Ovary (tissue), 9 donors: Measurements from ENCODE around the gene PHF2. TPM values are rescaled to one million over a fixed set of nuclear protein-coding genes. Genes with fewer than 3 reads are reported as not detected.
A peak's percentile ranks its signal among the peaks of the same experiment; 100 is the strongest.

Experiments used
- DNase-seq, 5 donors: peaks; one replicate each; pipeline ENCODE4 v3.0.0-alpha.2; 2019 to 2020
- H3K27ac ChIP-seq, 2 donors: fragments of 200-600 bp; one replicate each; pipeline versions ENCODE4 v1.5.1 to v1.8.0; 2019 to 2022
- H3K27me3 ChIP-seq: fragments of 200-600 bp; one replicate; pipeline ENCODE4 v1.8.0; 2022
- H3K36me3 ChIP-seq: fragments of 200-600 bp; sonication (generic); one replicate; pipeline ENCODE4 v1.5.1; 2019
- H3K4me1 ChIP-seq: one replicate; pipeline ENCODE4 v1.8.1; 2013; ENCODE audit warnings: mild to moderate bottlenecking, moderate library complexity; ENCODE audit not compliant: insufficient read depth
- H3K4me3 ChIP-seq: fragments of 200-600 bp; sonication (generic); one replicate; pipeline ENCODE4 v1.5.1; 2017
- H3K9me3 ChIP-seq, 2 donors: fragments of 200-600 bp in 1 of 2; sonication (generic) in 1 of 2; one replicate each; pipeline versions ENCODE4 v1.5.1 to v1.8.1; 2013 to 2019; ENCODE audit warnings: mild to moderate bottlenecking in 1 of 2, moderate library complexity in 1 of 2
- EP300 ChIP-seq: sonication (generic); formaldehyde crosslinking; IDR thresholded peaks from one replicate; pipeline ENCODE4 v1.6.1; 2017; ENCODE audit warnings: antibody characterized with exemption
- POLR2A ChIP-seq: fragments of 450-650 bp; IDR thresholded peaks from one replicate; pipeline ENCODE4 v1.6.1; 2017; ENCODE audit warnings: antibody characterized with exemption, mild to moderate bottlenecking, moderate library complexity
- WGBS, 3 donors: extraction: QIAGEN DNeasy Blood & Tissue Kit in 1 of 3; methylation state at CpG; one replicate each; pipeline versions ENCODE4 v1.1.5 to v1.1.7; 2013 to 2017; 5-methylcytosine and 5-hydroxymethylcytosine counted together
- intact Hi-C, 4 donors: fragments of 100-400 bp; cut with DNase I; formaldehyde crosslinking; loops; one replicate each; pipeline versions ENCODE4 v1.11.0 to v1.15.1; 2022 to 2023
- polyA plus RNA-seq, 2 donors: library from polyadenylated mRNA; stranded (reverse); fragments of 200-250 nt in 1 of 2; fragments of 350-450 nt in 1 of 2; fragmentation: Illumina TruSeq in 1 of 2; extraction: RNeasy Lipid Tissue Mini Kit (QIAGEN cat#74804) in 1 of 2; gene quantifications; one replicate each; pipeline ENCODE4 v1.2.3, GENCODE V29; 2013 to 2014
- total RNA-seq, 7 donors: library from RNA; depleted of rRNA in 2 of 7; stranded (reverse); fragments of >200 nt in 2 of 7; fragmentation: NEBNext Ultra II Directional in 3 of 7; extraction: Animal tissue kit (Norgen Biotek cat#: 25700) in 3 of 7; gene quantifications; one replicate each; pipeline versions ENCODE4 v1.1.0 to v1.2.4, GENCODE V29; 2016 to 2023
- TF ChIP-seq, protein P1 (sequence below), 3 donors: fragments of 450-650 bp in 2 of 3; fragments of 200-600 bp in 1 of 3; IDR thresholded peaks; one replicate each; pipeline versions ENCODE4 v1.5.1 to v1.8.0; 2016 to 2022; ENCODE audit warnings: antibody characterized with exemption in 3 of 3, mild to moderate bottlenecking in 1 of 3
- donor health status: DM: no; HTN: no; CAD: no; lungs with moderate emphysema.
- donor health status: DM: no; HTN: no; CAD: no.
- donor health status: Bipolar disorder and iron deficiency.
- donor health status: DM: yes; HTN: yes; CAD: no.
- donor health status: DM: no; HTN: no; CAD: no.
- donor health status: DM: yes; HTN: yes; CAD: no.

The PHF2 gene
- total and polyA plus RNA-seq, 9 donors = 20.3 to 50.1 (median 39.7) TPM

DNA sequence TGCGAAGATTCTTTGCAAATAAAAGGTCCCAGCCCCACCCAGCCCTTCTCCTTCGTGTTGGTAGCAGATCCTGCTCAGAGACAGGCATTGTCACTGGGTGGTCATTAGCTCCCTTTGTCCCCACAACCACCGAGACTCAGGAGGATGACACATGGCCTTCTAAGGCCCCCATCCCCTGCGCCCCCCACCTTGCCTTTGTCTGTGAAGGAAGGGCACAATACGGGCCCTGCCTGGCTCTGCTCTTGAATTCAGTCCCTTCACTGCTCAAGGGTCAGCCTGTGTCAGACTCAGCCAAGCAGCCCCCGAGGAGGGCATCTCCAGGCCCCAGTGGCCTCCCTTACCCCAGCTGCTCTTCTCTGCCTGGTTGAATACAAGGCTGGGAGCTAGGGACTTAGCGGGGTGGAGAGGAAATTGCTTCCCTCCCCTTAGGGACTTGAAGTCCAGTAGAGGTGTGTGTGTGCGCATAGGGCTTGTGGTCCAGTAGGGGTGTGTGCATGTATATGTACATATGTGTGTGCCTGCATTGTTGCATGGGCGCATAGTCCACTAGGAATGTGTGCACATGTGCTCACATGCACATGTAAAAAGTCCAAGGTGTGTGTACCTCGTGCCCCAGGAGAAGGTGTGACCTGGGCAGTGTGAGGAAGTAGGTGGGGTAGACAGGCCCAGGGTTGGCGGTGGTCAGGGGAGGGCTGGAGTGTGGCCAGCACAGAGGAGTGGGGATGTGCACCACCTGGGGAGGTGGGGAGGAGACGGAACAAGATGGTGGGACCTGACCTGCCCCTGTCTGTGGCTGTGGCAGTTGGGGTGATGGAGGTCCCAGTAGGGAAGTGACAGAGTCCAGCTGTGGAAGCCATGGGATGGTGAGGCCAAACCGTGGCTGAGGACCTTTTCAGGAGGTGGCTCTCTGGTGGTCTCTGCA is 59.1 kb downstream of the PHF2 start:
- TF ChIP-seq POLR2A (no peak), EP300 (no peak)
- TF ChIP-seq, protein P1, sequence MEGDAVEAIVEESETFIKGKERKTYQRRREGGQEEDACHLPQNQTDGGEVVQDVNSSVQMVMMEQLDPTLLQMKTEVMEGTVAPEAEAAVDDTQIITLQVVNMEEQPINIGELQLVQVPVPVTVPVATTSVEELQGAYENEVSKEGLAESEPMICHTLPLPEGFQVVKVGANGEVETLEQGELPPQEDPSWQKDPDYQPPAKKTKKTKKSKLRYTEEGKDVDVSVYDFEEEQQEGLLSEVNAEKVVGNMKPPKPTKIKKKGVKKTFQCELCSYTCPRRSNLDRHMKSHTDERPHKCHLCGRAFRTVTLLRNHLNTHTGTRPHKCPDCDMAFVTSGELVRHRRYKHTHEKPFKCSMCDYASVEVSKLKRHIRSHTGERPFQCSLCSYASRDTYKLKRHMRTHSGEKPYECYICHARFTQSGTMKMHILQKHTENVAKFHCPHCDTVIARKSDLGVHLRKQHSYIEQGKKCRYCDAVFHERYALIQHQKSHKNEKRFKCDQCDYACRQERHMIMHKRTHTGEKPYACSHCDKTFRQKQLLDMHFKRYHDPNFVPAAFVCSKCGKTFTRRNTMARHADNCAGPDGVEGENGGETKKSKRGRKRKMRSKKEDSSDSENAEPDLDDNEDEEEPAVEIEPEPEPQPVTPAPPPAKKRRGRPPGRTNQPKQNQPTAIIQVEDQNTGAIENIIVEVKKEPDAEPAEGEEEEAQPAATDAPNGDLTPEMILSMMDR (IDR thresholded peaks at IDR 0.05) = no peak
- Histone ChIP-seq H3K4me3 (no peak overlapping the region), H3K36me3 (no peaks in the 10 kb centered on the region), H3K9me3 (peaks cover 0 to 3% of the 10 kb centered on the region in 2 donors), H3K27me3 (no peaks in the 10 kb centered on the region), H3K27ac (no peak overlapping the region), H3K4me1 (no peaks in the 10 kb centered on the region)
- WGBS, 3 donors = 85 to 92% (median 85%) methylated on average over 13 of the region's 13 CpGs
- peak in 3 of 5 donors; percentile 13 to 14 (median 14) for DNase-seq
- intact Hi-C loops = no loop called here

DNA sequence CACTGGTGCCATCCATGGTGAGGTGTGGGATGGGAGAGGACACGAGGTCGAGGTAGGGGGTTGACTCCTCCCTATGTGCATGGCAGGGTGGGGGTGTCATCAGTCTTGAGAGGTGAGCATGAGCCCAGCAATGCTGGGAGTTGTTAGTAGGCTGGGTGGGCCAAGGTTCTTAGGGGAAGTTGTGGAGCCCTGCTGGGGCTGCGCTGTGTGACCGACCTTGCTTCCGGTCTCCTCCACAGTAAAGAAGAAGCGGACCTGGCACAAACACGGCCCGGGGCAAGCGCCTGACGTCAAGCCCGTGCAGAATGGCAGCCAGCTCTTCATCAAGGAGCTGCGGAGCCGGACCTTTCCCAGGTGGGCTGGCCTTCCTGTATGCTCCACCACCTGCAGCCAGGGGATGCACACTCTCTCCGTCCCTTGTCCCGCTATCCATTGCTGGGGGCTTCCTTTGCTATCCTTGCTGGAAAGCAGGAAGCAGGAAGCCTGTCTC is 59.8 kb downstream of the PHF2 start:
- Histone ChIP-seq H3K9me3 (peaks cover 0 to 3% of the 10 kb centered on the region in 2 donors), H3K4me3 (no peak overlapping the region), H3K4me1 (no peaks in the 10 kb centered on the region), H3K36me3 (no peaks in the 10 kb centered on the region), H3K27me3 (no peaks in the 10 kb centered on the region), H3K27ac (no peak overlapping the region)
- TF ChIP-seq POLR2A (no peak), EP300 (no peak)
- TF ChIP-seq, protein P1 (IDR thresholded peaks at IDR 0.05) = no peak
- DNase-seq = peak in 3 of 5 donors; percentile 9 to 24 (median 9)
- WGBS, 3 donors = 96 to 98% (median 96%) methylated on average over 15 of the region's 15 CpGs
- intact Hi-C loops = no loop called here

- H3K4me1 ChIP-seq = no peaks in the 10 kb centered on the region
- 76 to 96% (median 90%) methylated on average over 5 of the region's 5 CpGs for WGBS, 3 donors
- no peak overlapping the region for H3K27ac ChIP-seq
- H3K4me3 ChIP-seq = no peak overlapping the region
- H3K9me3 ChIP-seq = peaks cover 0 to 3% of the 10 kb centered on the region in 2 donors
- no peaks in the 10 kb centered on the region for H3K27me3 ChIP-seq
- intact Hi-C loops = no loop called here
- TF ChIP-seq, protein P1 (IDR thresholded peaks at IDR 0.05) = no peak
- TF ChIP-seq POLR2A (no peak), EP300 (no peak)
- DNase-seq = peak in 1 of 5 donors; percentile 8
- H3K36me3 ChIP-seq = no peaks in the 10 kb centered on the region
Observed at GRCh38 chr9:93636667-93637066, 60.3 kb downstream of the PHF2 start.

DNA sequence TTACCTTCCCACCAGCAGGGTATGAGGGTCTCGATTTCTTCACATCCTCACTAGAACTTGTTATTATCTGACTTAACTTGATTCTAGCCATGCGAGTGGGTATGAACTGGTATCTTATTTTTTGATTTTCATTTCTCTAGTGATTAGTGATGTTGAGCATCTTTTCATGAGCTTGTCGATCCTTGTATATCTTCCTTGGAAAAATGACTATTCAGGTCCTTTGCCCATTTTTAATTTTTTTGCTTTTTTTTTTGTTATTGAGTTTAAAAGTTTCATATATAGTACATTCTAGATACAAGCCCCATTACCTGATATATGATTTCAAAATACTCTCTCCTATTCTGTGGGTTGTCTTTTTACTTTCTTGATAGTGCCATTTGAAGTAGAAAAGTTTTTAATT is 61.5 kb downstream of the PHF2 start:
- 96 to 100% (median 99%) methylated on average over 3 of the region's 3 CpGs for WGBS, 3 donors
- Histone ChIP-seq H3K9me3 (peaks cover 0 to 3% of the 10 kb centered on the region in 2 donors), H3K36me3 (no peaks in the 10 kb centered on the region), H3K4me1 (no peaks in the 10 kb centered on the region), H3K4me3 (no peak overlapping the region), H3K27me3 (no peaks in the 10 kb centered on the region), H3K27ac (no peak overlapping the region)
- intact Hi-C loops = no loop called here
- DNase-seq = no peak
- TF ChIP-seq EP300 = no peak
- TF ChIP-seq, protein P1 (IDR thresholded peaks at IDR 0.05) = no peak
- no peak for TF ChIP-seq POLR2A
